ENCODE measurements around the gene PSMB7.

PSMB7 gene

GRCh38 chr9:124335320-124335707 is 79.9 kb downstream of the PSMB7 start:
- TF ChIP-seq ZFX (IDR thresholded peaks at IDR 0.05; ENCODE audit: borderline replicate concordance) (no peak), CTCF (IDR thresholded peaks at IDR 0.05) (no peak)

GRCh38 chr9:124334568-124335319 is 80.5 kb downstream of the PSMB7 start:
- TF ChIP-seq ZFX (IDR thresholded peaks at IDR 0.05; ENCODE audit: borderline replicate concordance) (no peak), CTCF (IDR thresholded peaks at IDR 0.05) (no peak)

More at GRCh38 chr9:124335320-124335707, 79.9 kb downstream of the PSMB7 start:
- H3K27ac ChIP-seq = no peak overlapping the region

GRCh38 chr9:124333203-124333579 is 82.1 kb downstream of the PSMB7 start:
- no peak for TF ChIP-seq ZFX (IDR thresholded peaks at IDR 0.05; ENCODE audit: borderline replicate concordance)
- no peak for TF ChIP-seq CTCF (IDR thresholded peaks at IDR 0.05)
- no peak overlapping the region for H3K27ac ChIP-seq

More at GRCh38 chr9:124334568-124335319, 80.5 kb downstream of the PSMB7 start:
- H3K27ac ChIP-seq = no peak overlapping the region

GRCh38 chr9:124332361-124333202 is 82.7 kb downstream of the PSMB7 start:
- H3K27ac ChIP-seq = no peak overlapping the region
- TF ChIP-seq ZFX (IDR thresholded peaks at IDR 0.05; ENCODE audit: borderline replicate concordance) (no peak), CTCF (IDR thresholded peaks at IDR 0.05) (no peak)

GRCh38 chr9:124331580-124331979 is 83.7 kb downstream of the PSMB7 start:
- TF ChIP-seq CTCF (IDR thresholded peaks at IDR 0.05) (no peak), ZFX (IDR thresholded peaks at IDR 0.05; ENCODE audit: borderline replicate concordance) (no peak)
- H3K27ac ChIP-seq = no peak overlapping the region

GRCh38 chr9:124330011-124330697 is 85.1 kb downstream of the PSMB7 start:
- no peak overlapping the region for H3K27ac ChIP-seq
- TF ChIP-seq ZFX (IDR thresholded peaks at IDR 0.05; ENCODE audit: borderline replicate concordance) (no peak), CTCF (IDR thresholded peaks at IDR 0.05) (no peak)
